OCI-LY7 (cell line): Measurements from ENCODE around the gene KCNMA1. TPM values are rescaled to one million over a fixed set of nuclear protein-coding genes. Genes with fewer than 3 reads are reported as not detected.

Experiments used
- BruUV-seq: library from RNA; stranded (reverse); fragments of 400-500 nt; replicated peaks from 2 replicates; lab custom pipeline; 2021; lab: Mats Ljungman, UMichigan
- CTCF ChIA-PET: fragments of 300-600 bp; sonication (Branson Sonifier 250); formaldehyde crosslinking; loops from one replicate; lab custom pipeline; 2022; ENCODE audit warnings: antibody characterized with exemption; ENCODE audit not compliant: unreplicated experiment; lab: Charles Lee
- POLR2A ChIA-PET: fragments of 300-600 bp; sonication (Branson Sonifier 250); formaldehyde crosslinking; loops from one replicate; lab custom pipeline; 2022; ENCODE audit warnings: antibody characterized with exemption; lab: Charles Lee
- DNase-seq: peaks from one replicate; pipeline ENCODE4 v3.0.0-alpha.2; 2015; ENCODE audit warnings: low spot score
- H2AFZ ChIP-seq: fragments of 200-600 bp; sonication (generic), shearing (Covaris generic); 2 replicates; pipeline ENCODE4 v1.6.1; 2014; ENCODE audit warnings: mild to moderate bottlenecking, antibody characterized with exemption, low read length, moderate library complexity
- H3K27ac ChIP-seq: fragments of 200-600 bp; sonication (generic); 2 replicates; pipeline ENCODE4 v1.5.1; 2014; ENCODE audit warnings: mixed run types, low read depth, mild to moderate bottlenecking, moderate library complexity, low read length, inconsistent platforms; ENCODE audit not compliant: poor library complexity, severe bottlenecking
- H3K36me3 ChIP-seq: fragments of 200-600 bp; sonication (generic); 2 replicates; pipeline ENCODE4 v1.6.1; 2014; ENCODE audit warnings: mild to moderate bottlenecking, antibody characterized with exemption, low read length, moderate library complexity, mixed read lengths; ENCODE audit not compliant: insufficient read depth
- H3K4me1 ChIP-seq: fragments of 200-600 bp; sonication (generic); 2 replicates; pipeline ENCODE4 v1.5.1; 2014; ENCODE audit warnings: mild to moderate bottlenecking, low read length; ENCODE audit not compliant: insufficient read depth, poor library complexity, severe bottlenecking
- H3K4me2 ChIP-seq: fragments of 200-600 bp; sonication (generic); 2 replicates; pipeline ENCODE4 v1.6.1; 2014; ENCODE audit warnings: mild to moderate bottlenecking, low read length
- H3K4me3 ChIP-seq: fragments of 200-600 bp; sonication (generic); 2 replicates; pipeline ENCODE4 v1.5.1; 2014; ENCODE audit warnings: mild to moderate bottlenecking, low read depth, low read length; ENCODE audit not compliant: poor library complexity, severe bottlenecking
- H3K79me2 ChIP-seq: fragments of 200-600 bp; sonication (generic); 2 replicates; pipeline ENCODE4 v1.6.1; 2016; ENCODE audit warnings: low read depth, mild to moderate bottlenecking, low read length, moderate library complexity, mixed read lengths; ENCODE audit not compliant: insufficient read depth
- H3K9me2 ChIP-seq: fragments of 200-600 bp; sonication (generic); 2 replicates; pipeline ENCODE4 v1.6.1; 2016; ENCODE audit warnings: mild to moderate bottlenecking, low read length, mixed read lengths; ENCODE audit not compliant: insufficient read depth
- H3K9me3 ChIP-seq: fragments of 200-600 bp; sonication (generic); 2 replicates; pipeline ENCODE4 v1.6.1; 2014; ENCODE audit warnings: mild to moderate bottlenecking, mixed run types, low read length, mixed read lengths
- H4K20me1 ChIP-seq: fragments of 200-600 bp; sonication (generic); 2 replicates; pipeline ENCODE4 v1.6.1; 2014; ENCODE audit warnings: mild to moderate bottlenecking, antibody characterized with exemption, low read length, moderate library complexity, mixed read lengths; ENCODE audit not compliant: insufficient read depth
- EZH2phosphoT487 ChIP-seq: fragments of 200-600 bp; sonication (generic); IDR thresholded peaks from 2 replicates; pipeline ENCODE4 v1.6.1; 2018; ENCODE audit warnings: low read depth, borderline replicate concordance, mild to moderate bottlenecking, mixed run types, antibody characterized with exemption, low read length, moderate library complexity, mixed read lengths
- intact Hi-C: fragments of 100-400 bp; cut with micrococcal nuclease; formaldehyde crosslinking; loops from one replicate; pipeline ENCODE4 v1.10.0; 2022; ENCODE audit not compliant: unreplicated experiment
- total RNA-seq, 2 experiments: library from RNA; depleted of rRNA in 1 of 2; stranded (reverse); fragments of >200 nt in 1 of 2; shearing (Covaris generic) in 1 of 2; gene quantifications; 2 replicates each; pipeline ENCODE4 v1.2.3, GENCODE V29; 2014 to 2022
- TF ChIP-seq, protein P1 (sequence below): fragments of 200-600 bp; sonication (generic); conservative IDR thresholded peaks from 2 replicates; pipeline ENCODE4 v1.5.1; 2014; ENCODE audit warnings: mild to moderate bottlenecking, antibody characterized with exemption, low read length, moderate library complexity, mixed read lengths

KCNMA1 gene
- total RNA-seq, 2 experiments from 2014 or later: not detected

DNA sequence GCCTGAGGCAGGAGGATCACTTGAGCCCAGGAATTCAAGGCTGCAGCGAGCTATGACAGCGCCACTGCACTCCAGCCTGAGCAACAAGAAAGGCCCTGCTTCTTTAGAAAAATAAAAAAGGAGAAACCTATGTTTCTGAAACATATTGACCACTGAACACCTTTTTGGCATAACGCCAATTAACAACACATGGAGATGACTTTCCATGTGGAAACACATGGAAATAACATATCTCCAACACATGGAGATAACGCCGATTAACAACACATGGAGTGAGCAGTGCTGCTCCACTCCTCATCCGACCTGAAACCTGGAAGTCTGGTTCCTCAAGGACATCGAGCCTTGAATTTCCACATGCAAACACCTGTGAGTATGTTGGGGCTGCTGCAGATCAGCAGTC is 126.9 kb downstream of the KCNMA1 start:
- Histone ChIP-seq H3K9me3 (no peaks in the 10 kb centered on the region), H3K4me2 (no peak overlapping the region), H3K4me1 (no peaks in the 10 kb centered on the region), H3K36me3 (no peaks in the 10 kb centered on the region), H4K20me1 (no peaks in the 10 kb centered on the region), H3K79me2 (no peaks in the 10 kb centered on the region), H3K9me2 (no peaks in the 10 kb centered on the region), H3K27ac (no peak overlapping the region), H3K4me3 (no peak overlapping the region), H2AFZ (no peak overlapping the region)
- BruUV-seq: no TSS peak
- ChIA-PET CTCF (no interaction called here), POLR2A (no interaction called here)
- intact Hi-C loops: no loop called here
- no peak for TF ChIP-seq EZH2phosphoT487
- TF ChIP-seq, protein P1, sequence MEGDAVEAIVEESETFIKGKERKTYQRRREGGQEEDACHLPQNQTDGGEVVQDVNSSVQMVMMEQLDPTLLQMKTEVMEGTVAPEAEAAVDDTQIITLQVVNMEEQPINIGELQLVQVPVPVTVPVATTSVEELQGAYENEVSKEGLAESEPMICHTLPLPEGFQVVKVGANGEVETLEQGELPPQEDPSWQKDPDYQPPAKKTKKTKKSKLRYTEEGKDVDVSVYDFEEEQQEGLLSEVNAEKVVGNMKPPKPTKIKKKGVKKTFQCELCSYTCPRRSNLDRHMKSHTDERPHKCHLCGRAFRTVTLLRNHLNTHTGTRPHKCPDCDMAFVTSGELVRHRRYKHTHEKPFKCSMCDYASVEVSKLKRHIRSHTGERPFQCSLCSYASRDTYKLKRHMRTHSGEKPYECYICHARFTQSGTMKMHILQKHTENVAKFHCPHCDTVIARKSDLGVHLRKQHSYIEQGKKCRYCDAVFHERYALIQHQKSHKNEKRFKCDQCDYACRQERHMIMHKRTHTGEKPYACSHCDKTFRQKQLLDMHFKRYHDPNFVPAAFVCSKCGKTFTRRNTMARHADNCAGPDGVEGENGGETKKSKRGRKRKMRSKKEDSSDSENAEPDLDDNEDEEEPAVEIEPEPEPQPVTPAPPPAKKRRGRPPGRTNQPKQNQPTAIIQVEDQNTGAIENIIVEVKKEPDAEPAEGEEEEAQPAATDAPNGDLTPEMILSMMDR: no peak
- no peak for DNase-seq

DNA sequence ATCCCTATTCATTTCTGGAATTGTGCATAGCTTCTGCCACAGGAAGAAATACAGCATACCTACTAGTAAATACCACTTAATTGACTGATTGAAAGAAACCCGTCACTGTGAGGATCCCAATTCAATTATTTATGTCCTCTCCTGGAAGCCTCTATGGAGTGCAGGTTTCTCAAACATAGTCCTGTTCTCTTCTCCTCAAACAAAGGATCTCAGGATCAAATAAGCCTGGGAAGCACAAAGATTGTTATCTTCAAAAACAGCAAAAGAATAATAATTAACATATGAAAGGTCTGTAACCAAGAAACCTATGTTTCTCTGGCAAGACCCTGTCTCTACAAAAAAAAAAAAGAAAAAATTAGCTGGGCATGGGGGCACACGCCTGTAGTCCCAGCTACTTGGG is 127.3 kb downstream of the KCNMA1 start:
- H3K9me2 ChIP-seq: no peaks in the 10 kb centered on the region
- no TSS peak for BruUV-seq
- no peak overlapping the region for H3K4me3 ChIP-seq
- CTCF ChIA-PET: no interaction called here
- no peaks in the 10 kb centered on the region for H3K4me1 ChIP-seq
- no peaks in the 10 kb centered on the region for H3K9me3 ChIP-seq
- no peaks in the 10 kb centered on the region for H3K36me3 ChIP-seq
- intact Hi-C loops: no loop called here
- H4K20me1 ChIP-seq: no peaks in the 10 kb centered on the region
- no peak overlapping the region for H3K27ac ChIP-seq
- POLR2A ChIA-PET: no interaction called here
- TF ChIP-seq, protein P1: no peak
- no peak for TF ChIP-seq EZH2phosphoT487
- H2AFZ ChIP-seq: no peak overlapping the region
- H3K79me2 ChIP-seq: no peaks in the 10 kb centered on the region
- H3K4me2 ChIP-seq: no peak overlapping the region
- no peak for DNase-seq

GRCh38 chr10:77509391-77509790 is 128.2 kb downstream of the KCNMA1 start:
- Histone ChIP-seq H3K79me2 (no peaks in the 10 kb centered on the region), H3K27ac (no peak overlapping the region), H3K4me3 (no peak overlapping the region), H3K9me3 (no peaks in the 10 kb centered on the region), H3K9me2 (no peaks in the 10 kb centered on the region), H4K20me1 (no peaks in the 10 kb centered on the region), H2AFZ (no peak overlapping the region), H3K36me3 (no peaks in the 10 kb centered on the region), H3K4me2 (no peak overlapping the region), H3K4me1 (no peaks in the 10 kb centered on the region)
- BruUV-seq: no TSS peak
- ChIA-PET POLR2A (no interaction called here), CTCF (no interaction called here)
- no peak for DNase-seq
- intact Hi-C loops: no loop called here
- TF ChIP-seq, protein P1: no peak
- TF ChIP-seq EZH2phosphoT487: no peak
